Uterus (tissue), 2 donors: ENCODE data around the gene SLC25A18.
A peak's percentile ranks its signal among the peaks of the same experiment; 100 is the strongest.

Source experiments
- POLR2A ChIP-seq, 2 donors: fragments of 450-650 bp; IDR thresholded peaks; one replicate each; pipeline ENCODE4 v1.6.1; 2016; ENCODE audit warnings: antibody characterized with exemption in 2 of 2, mild to moderate bottlenecking in 1 of 2, moderate library complexity in 1 of 2
- TF ChIP-seq, protein P1 (sequence below), 4 experiments: fragments of 200-600 bp in 2 of 4; fragments of 450-650 bp in 2 of 4; sonication (generic) in 2 of 4; IDR thresholded peaks; one replicate each; pipeline ENCODE4 v1.5.1; 2016 to 2019; ENCODE audit warnings: antibody characterized with exemption in 4 of 4, mild to moderate bottlenecking in 2 of 4, moderate library complexity in 1 of 4

DNA sequence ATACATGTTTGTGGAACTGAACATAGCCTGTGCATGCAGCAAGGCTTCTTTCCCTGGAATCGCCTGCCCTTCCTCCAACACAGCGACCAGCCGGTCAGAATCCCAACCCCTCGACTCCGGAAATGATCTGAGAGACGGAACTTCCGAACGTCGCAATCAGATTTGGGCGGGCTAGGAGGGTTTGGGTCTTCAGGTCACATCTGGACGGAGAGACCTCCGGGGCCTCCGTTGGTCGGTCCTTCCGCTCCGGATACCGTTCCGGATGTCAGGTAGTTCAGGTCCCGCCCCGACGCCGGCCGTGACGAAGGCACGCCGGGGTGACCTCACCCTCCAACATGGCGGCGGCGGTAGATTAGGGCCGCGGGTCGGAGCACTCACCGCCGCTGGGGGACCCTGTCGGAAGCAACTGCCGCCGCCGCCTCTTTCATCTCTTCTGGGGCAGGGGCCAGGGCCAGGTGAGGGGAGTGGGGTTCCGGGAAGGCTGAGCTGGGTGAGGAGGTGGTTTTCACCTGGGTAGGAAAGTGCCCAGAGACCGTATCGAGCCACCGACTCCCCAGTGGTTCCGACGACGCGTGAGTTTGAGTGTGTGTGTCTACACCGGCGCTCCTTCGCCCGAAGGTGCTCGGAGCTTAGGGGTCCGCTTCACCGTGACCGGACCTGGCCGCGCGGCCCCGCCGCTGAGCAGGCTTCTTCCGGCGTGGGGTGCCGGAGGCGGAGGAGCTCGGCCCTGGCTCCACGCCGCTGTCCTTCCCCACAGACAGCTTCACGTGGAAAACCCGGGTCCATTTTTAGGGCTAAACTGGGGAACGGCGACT, 75.3 kb downstream of the SLC25A18 start, which contains the start of gene BCL2L13:
- TF ChIP-seq, protein P1, sequence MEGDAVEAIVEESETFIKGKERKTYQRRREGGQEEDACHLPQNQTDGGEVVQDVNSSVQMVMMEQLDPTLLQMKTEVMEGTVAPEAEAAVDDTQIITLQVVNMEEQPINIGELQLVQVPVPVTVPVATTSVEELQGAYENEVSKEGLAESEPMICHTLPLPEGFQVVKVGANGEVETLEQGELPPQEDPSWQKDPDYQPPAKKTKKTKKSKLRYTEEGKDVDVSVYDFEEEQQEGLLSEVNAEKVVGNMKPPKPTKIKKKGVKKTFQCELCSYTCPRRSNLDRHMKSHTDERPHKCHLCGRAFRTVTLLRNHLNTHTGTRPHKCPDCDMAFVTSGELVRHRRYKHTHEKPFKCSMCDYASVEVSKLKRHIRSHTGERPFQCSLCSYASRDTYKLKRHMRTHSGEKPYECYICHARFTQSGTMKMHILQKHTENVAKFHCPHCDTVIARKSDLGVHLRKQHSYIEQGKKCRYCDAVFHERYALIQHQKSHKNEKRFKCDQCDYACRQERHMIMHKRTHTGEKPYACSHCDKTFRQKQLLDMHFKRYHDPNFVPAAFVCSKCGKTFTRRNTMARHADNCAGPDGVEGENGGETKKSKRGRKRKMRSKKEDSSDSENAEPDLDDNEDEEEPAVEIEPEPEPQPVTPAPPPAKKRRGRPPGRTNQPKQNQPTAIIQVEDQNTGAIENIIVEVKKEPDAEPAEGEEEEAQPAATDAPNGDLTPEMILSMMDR (IDR thresholded peaks at IDR 0.05): peak in 3 of 4 experiments; percentile 6 to 34 (median 16)
- peak; percentile 96 to 98 for TF ChIP-seq POLR2A (IDR thresholded peaks at IDR 0.05)
